Panc1 (cell line): ENCODE measurements around the gene CEP164. TPM values are rescaled to one million over a fixed set of nuclear protein-coding genes. Genes with fewer than 3 reads are reported as not detected.

ENCODE experiments used
- ATAC-seq: fragments of 200-7000 bp; cut with Tn5 transposase; 2 replicates; pipeline ENCODE4 v1.9.1; 2020; ENCODE audit warnings: mild to moderate bottlenecking, moderate library complexity
- BruUV-seq: library from RNA; stranded (reverse); fragments of 400-500 nt; replicated peaks from 2 replicates; lab custom pipeline; 2021; lab: Mats Ljungman, UMichigan
- CTCF ChIA-PET: fragments of 300-600 bp; sonication (Branson Sonifier 250); formaldehyde crosslinking; loops from one replicate; lab custom pipeline; 2022; ENCODE audit warnings: antibody characterized with exemption; lab: Charles Lee
- POLR2A ChIA-PET: fragments of 300-600 bp; sonication (Branson Sonifier 250); formaldehyde crosslinking; loops from one replicate; lab custom pipeline; 2022; ENCODE audit warnings: antibody characterized with exemption; lab: Charles Lee
- DNase-seq: peaks from one replicate; pipeline ENCODE4 v3.0.0-alpha.2; 2010; ENCODE audit warnings: low read depth, low spot score
- H3K27ac ChIP-seq: 2 replicates; pipeline ENCODE4 v1.5.1; 2011; ENCODE audit warnings: mild to moderate bottlenecking, low read length, inconsistent platforms
- H3K27me3 ChIP-seq: fragments of 200-500 bp; sonication (Bioruptor generic); 2 replicates; pipeline ENCODE4 v1.6.0; 2014; ENCODE audit warnings: low read length, inconsistent platforms; ENCODE audit not compliant: control insufficient read depth, insufficient read depth
- H3K36me3 ChIP-seq: fragments of 200-500 bp; sonication (Bioruptor generic); 2 replicates; pipeline ENCODE4 v1.5.1; 2014; ENCODE audit warnings: inconsistent platforms, mild to moderate bottlenecking, low read length, moderate library complexity; ENCODE audit not compliant: control insufficient read depth, insufficient read depth
- H3K4me1 ChIP-seq: 2 replicates; pipeline ENCODE4 v1.5.1; 2011; ENCODE audit warnings: inconsistent platforms, mild to moderate bottlenecking, low read length, moderate library complexity; ENCODE audit not compliant: control insufficient read depth, insufficient read depth
- H3K4me3 ChIP-seq, 2 experiments: 2 replicates each; pipeline ENCODE4 v1.5.1; 2011 to 2012; ENCODE audit warnings: low read depth in 2 of 2, low read length in 2 of 2, mild to moderate bottlenecking in 2 of 2, inconsistent platforms in 1 of 2, moderate library complexity in 1 of 2
- H3K9me3 ChIP-seq: fragments of 200-500 bp; sonication (Bioruptor generic); 2 replicates; pipeline ENCODE4 v1.5.1; 2014; ENCODE audit warnings: low read depth, mild to moderate bottlenecking, inconsistent platforms, low read length, moderate library complexity; ENCODE audit not compliant: control insufficient read depth, insufficient read depth
- CTCF ChIP-seq: fragments of 450-650 bp; IDR thresholded peaks from 2 replicates; pipeline ENCODE4 v1.5.1; 2017; ENCODE audit warnings: mild to moderate bottlenecking
- POLR2AphosphoS5 ChIP-seq: IDR thresholded peaks from 2 replicates; pipeline ENCODE4 v1.6.1; 2012; ENCODE audit warnings: mild to moderate bottlenecking, low read depth, low read length, moderate library complexity
- REST ChIP-seq, 2 experiments: IDR thresholded peaks; 2 replicates each; pipeline ENCODE4 v1.6.1; 2011 to 2012; ENCODE audit warnings: low read depth in 2 of 2, control low read depth in 1 of 2, low read length in 1 of 2, mild to moderate bottlenecking in 1 of 2, moderate library complexity in 1 of 2; ENCODE audit not compliant: insufficient read depth in 1 of 2
- SIN3A ChIP-seq: IDR thresholded peaks from 2 replicates; pipeline ENCODE4 v1.6.1; 2012; ENCODE audit warnings: low read depth, mild to moderate bottlenecking, low read length, moderate library complexity, borderline replicate concordance; ENCODE audit not compliant: insufficient read depth
- TCF7L2 ChIP-seq: IDR thresholded peaks from 2 replicates; pipeline ENCODE4 v1.6.1; 2011; ENCODE audit warnings: mild to moderate bottlenecking, low read depth, low read length, inconsistent platforms
- in situ Hi-C: cut with HindIII; loops from 2 replicates; pipeline ENCODE4 v1.10.0; 2016; ENCODE audit warnings: low sequenced_read_pairs, low pct_unique_long_range_greater_than_20kb
- intact Hi-C: fragments of 100-400 bp; cut with micrococcal nuclease; formaldehyde crosslinking; loops from one replicate; pipeline ENCODE4 v1.10.0; 2022; ENCODE audit not compliant: unreplicated experiment
- total RNA-seq: library from RNA; stranded (reverse); gene quantifications from one replicate; pipeline ENCODE4 v1.2.1, GENCODE V29; 2021; ENCODE audit not compliant: unreplicated experiment

CEP164 gene
- total RNA-seq, 1 experiment from 2014 or later = 75.4 TPM

- Histone ChIP-seq H3K27me3 (no peaks in the 10 kb centered on the region), H3K9me3 (no peaks in the 10 kb centered on the region), H3K4me1 (no peaks in the 10 kb centered on the region), H3K4me3 (no peak overlapping the region), H3K27ac (no peak overlapping the region), H3K36me3 (no peaks in the 10 kb centered on the region)
- no TSS peak for BruUV-seq
- intact Hi-C loops (no loop called here), in situ Hi-C loops (no loop called here)
- TF ChIP-seq CTCF (no peak), POLR2AphosphoS5 (no peak), TCF7L2 (no peak), SIN3A (no peak), REST (IDR thresholded peaks at IDR 0.05; ENCODE audit: insufficient read depth in 1 of 2, low read depth in 2 of 2, low read length in 1 of 2) (no peak)
- ATAC-seq (0 out of 2 replicates have a peak, but pooled peaks have one; percentile 4), DNase-seq (no peak)
- ChIA-PET CTCF (interaction anchor here (0.6 kb wide), 1 partner anchor 40 kb away, joined by 3 read pairs; no protein-coding TSS in a partner anchor), POLR2A (interaction anchor here (0.6 to 0.7 kb wide), 2 partner anchors 42 to 158 kb away, joined by 4 to 6 read pairs; no protein-coding TSS in a partner anchor)
Observed at GRCh38 chr11:117305145-117305544, 22.5 kb upstream of the CEP164 start.

GRCh38 chr11:117309310-117309709 is 18.3 kb upstream of the CEP164 start:
- ATAC-seq = no peak
- H3K36me3 ChIP-seq = no peaks in the 10 kb centered on the region
- intact Hi-C loops (no loop called here), in situ Hi-C loops (no loop called here)
- BruUV-seq = no TSS peak
- no peaks in the 10 kb centered on the region for H3K4me1 ChIP-seq
- H3K27me3 ChIP-seq = no peaks in the 10 kb centered on the region
- DNase-seq = no peak
- no peak overlapping the region for H3K4me3 ChIP-seq
- ChIA-PET POLR2A (no interaction called here), CTCF (no interaction called here)
- TF ChIP-seq CTCF = no peak
- TF ChIP-seq SIN3A = no peak
- no peak for TF ChIP-seq TCF7L2
- no peak for TF ChIP-seq POLR2AphosphoS5
- no peak for TF ChIP-seq REST (IDR thresholded peaks at IDR 0.05; ENCODE audit: insufficient read depth in 1 of 2, low read depth in 2 of 2, low read length in 1 of 2)
- H3K27ac ChIP-seq = no peak overlapping the region
- no peaks in the 10 kb centered on the region for H3K9me3 ChIP-seq
